Liver (tissue), 9 donors: ENCODE measurements around the gene NSUN4. TPM values are rescaled to one million over a fixed set of nuclear protein-coding genes. Genes with fewer than 3 reads are reported as not detected.

Experiments
- DNase-seq: peaks from one replicate; pipeline ENCODE4 v3.0.0-alpha.2; 2017; ENCODE audit warnings: low spot score
- H3K27ac ChIP-seq, 2 donors: one replicate each; pipeline ENCODE4 v1.7.0; 2013; ENCODE audit warnings: inconsistent platforms in 2 of 2, low read length in 2 of 2, control low read depth in 1 of 2, low read depth in 1 of 2, mild to moderate bottlenecking in 1 of 2
- H3K27me3 ChIP-seq, 4 donors: one replicate each; pipeline versions ENCODE4 v1.6.1 to v1.7.0; 2013; ENCODE audit warnings: low read length in 3 of 4, inconsistent platforms in 1 of 4, mild to moderate bottlenecking in 1 of 4, moderate library complexity in 1 of 4; ENCODE audit not compliant: control insufficient read depth in 4 of 4, insufficient read depth in 4 of 4
- H3K36me3 ChIP-seq, 4 donors: one replicate each; pipeline versions ENCODE4 v1.6.1 to v1.7.0; 2013; ENCODE audit warnings: low read length in 3 of 4, mild to moderate bottlenecking in 3 of 4, low read depth in 1 of 4, moderate library complexity in 1 of 4; ENCODE audit not compliant: control insufficient read depth in 4 of 4, insufficient read depth in 3 of 4
- H3K4me1 ChIP-seq, 4 donors: one replicate each; pipeline versions ENCODE4 v1.6.1 to v1.7.0; 2013; ENCODE audit warnings: low read length in 3 of 4, mild to moderate bottlenecking in 3 of 4, moderate library complexity in 1 of 4; ENCODE audit not compliant: control insufficient read depth in 4 of 4, insufficient read depth in 4 of 4
- H3K4me3 ChIP-seq, 3 donors: one replicate each; pipeline versions ENCODE4 v1.6.1 to v1.7.0; 2013; ENCODE audit warnings: low read length in 3 of 3, control low read depth in 1 of 3, low read depth in 1 of 3, mild to moderate bottlenecking in 1 of 3
- H3K9ac ChIP-seq, 2 donors: one replicate each; pipeline ENCODE4 v1.7.0; 2013; ENCODE audit warnings: low read length in 2 of 2, mild to moderate bottlenecking in 2 of 2, moderate library complexity in 2 of 2, control low read depth in 1 of 2, low read depth in 1 of 2
- H3K9me3 ChIP-seq, 4 donors: one replicate each; pipeline versions ENCODE4 v1.6.1 to v1.7.0; 2013; ENCODE audit warnings: low read length in 3 of 4; ENCODE audit not compliant: control insufficient read depth in 4 of 4
- EGR1 ChIP-seq, 2 donors: IDR thresholded peaks; 2 replicates each; pipeline ENCODE4 v1.6.1; 2016 to 2018; ENCODE audit warnings: antibody characterized with exemption in 2 of 2, low read depth in 2 of 2
- FOXA1 ChIP-seq: IDR thresholded peaks from 2 replicates; pipeline ENCODE4 v1.6.1; 2016; ENCODE audit warnings: antibody characterized with exemption
- FOXA2 ChIP-seq: IDR thresholded peaks from 2 replicates; pipeline ENCODE4 v1.6.1; 2016; ENCODE audit warnings: antibody characterized with exemption
- GABPA ChIP-seq, 2 donors: IDR thresholded peaks in 1 of 2; conservative IDR thresholded peaks in 1 of 2; 2 replicates each; pipeline ENCODE4 v1.6.1; 2016; ENCODE audit warnings: antibody characterized with exemption in 2 of 2, mild to moderate bottlenecking in 1 of 2, moderate library complexity in 1 of 2
- HNF4A ChIP-seq, 2 donors: conservative IDR thresholded peaks; 2 replicates each; pipeline ENCODE4 v1.6.1; 2016; ENCODE audit warnings: antibody characterized with exemption in 2 of 2, mild to moderate bottlenecking in 2 of 2
- HNF4G ChIP-seq: IDR thresholded peaks from 2 replicates; pipeline ENCODE4 v1.6.1; 2016; ENCODE audit warnings: antibody characterized with exemption
- JUND ChIP-seq, 2 donors: IDR thresholded peaks; 2 replicates each; pipeline ENCODE4 v1.6.1; 2016; ENCODE audit warnings: antibody characterized with exemption in 2 of 2
- NR2F2 ChIP-seq: IDR thresholded peaks from 2 replicates; pipeline ENCODE4 v1.6.1; 2016; ENCODE audit warnings: antibody characterized with exemption
- RAD21 ChIP-seq, 2 donors: IDR thresholded peaks; 2 replicates each; pipeline ENCODE4 v1.6.1; 2016; ENCODE audit warnings: antibody characterized with exemption in 2 of 2, mild to moderate bottlenecking in 2 of 2
- RXRA ChIP-seq, 2 donors: IDR thresholded peaks; 2 replicates each; pipeline ENCODE4 v1.6.1; 2017 to 2018; ENCODE audit warnings: antibody characterized with exemption in 2 of 2, mild to moderate bottlenecking in 1 of 2
- SP1 ChIP-seq: IDR thresholded peaks from 2 replicates; pipeline ENCODE4 v1.6.1; 2018; ENCODE audit warnings: antibody characterized with exemption, mild to moderate bottlenecking
- TAF1 ChIP-seq: conservative IDR thresholded peaks from 2 replicates; pipeline ENCODE4 v1.6.1; 2016; ENCODE audit warnings: antibody characterized with exemption, mild to moderate bottlenecking
- YY1 ChIP-seq: IDR thresholded peaks from 2 replicates; pipeline ENCODE4 v1.6.1; 2016; ENCODE audit warnings: antibody characterized with exemption, mild to moderate bottlenecking
- WGBS: extraction: QIAGEN DNeasy Blood & Tissue Kit; methylation state at CpG from one replicate; pipeline ENCODE4 v1.1.7; 2013; 5-methylcytosine and 5-hydroxymethylcytosine counted together
- polyA plus RNA-seq, 2 donors: library from polyadenylated mRNA; stranded (reverse) in 1 of 2; unstranded in 1 of 2; fragments of 200-250 nt in 1 of 2; fragments of >200 nt in 1 of 2; fragmentation: Nextera tagmentation in 1 of 2; extraction: Ambion mirVana in 1 of 2; gene quantifications; one replicate each; pipeline versions ENCODE4 v1.2.1 to v1.2.3, GENCODE V29; 2013 to 2015
- total RNA-seq, 2 donors: library from RNA; depleted of rRNA; stranded (reverse); fragments of >200 nt; gene quantifications; one replicate each; pipeline ENCODE4 v1.2.3, GENCODE V29; 2014
- TF ChIP-seq, protein P1 (sequence below): IDR thresholded peaks from 2 replicates; pipeline ENCODE4 v1.6.1; 2016; ENCODE audit warnings: antibody characterized with exemption, mild to moderate bottlenecking
- TF ChIP-seq, protein P2 (sequence below): IDR thresholded peaks from 2 replicates; pipeline ENCODE4 v1.6.1; 2016; ENCODE audit warnings: antibody characterized with exemption
- TF ChIP-seq, protein P3 (sequence below): fragments of 150-350 bp; IDR thresholded peaks from 2 replicates; pipeline ENCODE4 v1.5.1; 2017; ENCODE audit warnings: improper control_type of control experiment, low read depth, low read length; ENCODE audit not compliant: missing input control
- TF ChIP-seq, protein P4 (sequence below): IDR thresholded peaks from 2 replicates; pipeline ENCODE4 v1.6.1; 2016; ENCODE audit warnings: antibody characterized with exemption
- TF ChIP-seq, protein P5 (sequence below): IDR thresholded peaks from 2 replicates; pipeline ENCODE4 v1.6.1; 2016; ENCODE audit warnings: antibody characterized with exemption
- donor health status: healthy.
- donor health status: healthy.
- donor health status: healthy.
- donor health status: healthy.
- donor health status: healthy.

NSUN4 gene
- total and polyA plus RNA-seq, 4 donors: 7.0 to 17.2 (median 12.0) TPM

DNA sequence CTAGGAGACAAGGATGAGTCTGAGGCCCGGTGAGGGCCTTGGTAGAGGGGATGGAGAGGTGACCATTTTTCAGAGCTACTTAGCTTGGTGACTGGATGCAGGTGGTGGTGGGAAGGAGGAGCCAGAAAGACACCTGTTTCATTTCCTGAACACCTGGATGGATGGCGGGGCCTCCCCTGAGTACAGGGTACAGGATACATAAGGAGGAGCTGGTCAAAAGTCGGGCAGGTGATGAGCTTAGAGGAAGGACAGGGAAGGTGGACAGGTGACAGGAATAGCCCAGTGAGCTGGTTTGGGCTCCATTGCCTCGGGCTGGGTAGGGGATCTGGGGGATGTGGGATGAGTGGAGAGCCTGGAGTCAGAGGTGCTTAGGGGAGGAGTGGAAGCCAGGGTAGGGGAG lies 59.8 kb downstream of the NSUN4 start (continued):
- TF ChIP-seq HNF4A (conservative IDR thresholded peaks at IDR 0.05): no peak
- TF ChIP-seq TAF1: no peak
- no peak for TF ChIP-seq SP1
- TF ChIP-seq, protein P1, sequence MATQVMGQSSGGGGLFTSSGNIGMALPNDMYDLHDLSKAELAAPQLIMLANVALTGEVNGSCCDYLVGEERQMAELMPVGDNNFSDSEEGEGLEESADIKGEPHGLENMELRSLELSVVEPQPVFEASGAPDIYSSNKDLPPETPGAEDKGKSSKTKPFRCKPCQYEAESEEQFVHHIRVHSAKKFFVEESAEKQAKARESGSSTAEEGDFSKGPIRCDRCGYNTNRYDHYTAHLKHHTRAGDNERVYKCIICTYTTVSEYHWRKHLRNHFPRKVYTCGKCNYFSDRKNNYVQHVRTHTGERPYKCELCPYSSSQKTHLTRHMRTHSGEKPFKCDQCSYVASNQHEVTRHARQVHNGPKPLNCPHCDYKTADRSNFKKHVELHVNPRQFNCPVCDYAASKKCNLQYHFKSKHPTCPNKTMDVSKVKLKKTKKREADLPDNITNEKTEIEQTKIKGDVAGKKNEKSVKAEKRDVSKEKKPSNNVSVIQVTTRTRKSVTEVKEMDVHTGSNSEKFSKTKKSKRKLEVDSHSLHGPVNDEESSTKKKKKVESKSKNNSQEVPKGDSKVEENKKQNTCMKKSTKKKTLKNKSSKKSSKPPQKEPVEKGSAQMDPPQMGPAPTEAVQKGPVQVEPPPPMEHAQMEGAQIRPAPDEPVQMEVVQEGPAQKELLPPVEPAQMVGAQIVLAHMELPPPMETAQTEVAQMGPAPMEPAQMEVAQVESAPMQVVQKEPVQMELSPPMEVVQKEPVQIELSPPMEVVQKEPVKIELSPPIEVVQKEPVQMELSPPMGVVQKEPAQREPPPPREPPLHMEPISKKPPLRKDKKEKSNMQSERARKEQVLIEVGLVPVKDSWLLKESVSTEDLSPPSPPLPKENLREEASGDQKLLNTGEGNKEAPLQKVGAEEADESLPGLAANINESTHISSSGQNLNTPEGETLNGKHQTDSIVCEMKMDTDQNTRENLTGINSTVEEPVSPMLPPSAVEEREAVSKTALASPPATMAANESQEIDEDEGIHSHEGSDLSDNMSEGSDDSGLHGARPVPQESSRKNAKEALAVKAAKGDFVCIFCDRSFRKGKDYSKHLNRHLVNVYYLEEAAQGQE: no peak
- TF ChIP-seq EGR1 (IDR thresholded peaks at IDR 0.05; ENCODE audit: low read depth in 2 of 2): no peak
- TF ChIP-seq JUND (IDR thresholded peaks at IDR 0.05): no peak

DNA sequence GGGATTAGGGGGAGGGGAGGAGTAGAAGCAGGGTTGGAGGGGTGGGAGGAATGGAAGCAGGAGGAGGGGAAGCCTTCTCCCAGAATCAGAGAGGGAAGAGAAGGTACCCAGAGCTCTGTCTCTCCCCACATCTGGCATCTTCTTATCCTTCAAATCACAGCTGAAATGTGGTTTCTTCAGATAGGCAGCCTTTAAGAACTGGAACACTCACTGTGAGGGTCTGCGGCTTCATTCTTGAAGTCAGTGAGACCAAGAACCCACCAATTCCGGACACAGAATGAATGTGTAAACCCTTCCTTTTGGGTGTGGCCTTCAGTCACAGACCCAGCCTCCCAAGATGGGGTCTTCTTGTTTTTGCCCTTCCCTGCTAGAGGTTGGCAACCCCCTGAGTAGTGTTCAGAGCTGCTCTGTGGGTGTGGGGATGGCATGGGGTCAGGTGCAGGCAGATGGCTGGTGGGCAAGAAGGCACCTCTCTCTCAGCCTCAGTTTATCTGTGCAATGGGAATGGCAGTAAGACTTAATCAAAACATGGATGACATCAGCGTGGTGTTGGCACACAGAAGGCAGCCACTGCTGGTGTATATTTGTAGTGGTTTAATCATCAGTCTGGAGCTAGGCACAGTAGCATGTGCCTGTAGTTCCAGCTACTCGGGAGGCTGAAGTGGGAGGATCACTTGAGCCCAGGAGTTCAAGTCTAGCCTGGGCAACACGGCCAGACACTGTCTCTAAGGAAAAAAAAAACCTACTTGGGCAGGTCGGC lies 60.7 kb downstream of the NSUN4 start:
- WGBS: 62% methylated on average over 6 of the region's 6 CpGs

More for the DNA sequence above, 60.7 kb downstream of the NSUN4 start:
- no peak overlapping the region for H3K4me3 ChIP-seq
- H3K36me3 ChIP-seq: peaks cover 0 to 2% (median 0%) of the 10 kb centered on the region in 4 donors
- no peak overlapping the region for H3K27ac ChIP-seq
- no peaks in the 10 kb centered on the region for H3K9me3 ChIP-seq
- no peak for DNase-seq
- TF ChIP-seq, protein P2, sequence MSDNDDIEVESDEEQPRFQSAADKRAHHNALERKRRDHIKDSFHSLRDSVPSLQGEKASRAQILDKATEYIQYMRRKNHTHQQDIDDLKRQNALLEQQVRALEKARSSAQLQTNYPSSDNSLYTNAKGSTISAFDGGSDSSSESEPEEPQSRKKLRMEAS: no peak
- TF ChIP-seq, protein P3, sequence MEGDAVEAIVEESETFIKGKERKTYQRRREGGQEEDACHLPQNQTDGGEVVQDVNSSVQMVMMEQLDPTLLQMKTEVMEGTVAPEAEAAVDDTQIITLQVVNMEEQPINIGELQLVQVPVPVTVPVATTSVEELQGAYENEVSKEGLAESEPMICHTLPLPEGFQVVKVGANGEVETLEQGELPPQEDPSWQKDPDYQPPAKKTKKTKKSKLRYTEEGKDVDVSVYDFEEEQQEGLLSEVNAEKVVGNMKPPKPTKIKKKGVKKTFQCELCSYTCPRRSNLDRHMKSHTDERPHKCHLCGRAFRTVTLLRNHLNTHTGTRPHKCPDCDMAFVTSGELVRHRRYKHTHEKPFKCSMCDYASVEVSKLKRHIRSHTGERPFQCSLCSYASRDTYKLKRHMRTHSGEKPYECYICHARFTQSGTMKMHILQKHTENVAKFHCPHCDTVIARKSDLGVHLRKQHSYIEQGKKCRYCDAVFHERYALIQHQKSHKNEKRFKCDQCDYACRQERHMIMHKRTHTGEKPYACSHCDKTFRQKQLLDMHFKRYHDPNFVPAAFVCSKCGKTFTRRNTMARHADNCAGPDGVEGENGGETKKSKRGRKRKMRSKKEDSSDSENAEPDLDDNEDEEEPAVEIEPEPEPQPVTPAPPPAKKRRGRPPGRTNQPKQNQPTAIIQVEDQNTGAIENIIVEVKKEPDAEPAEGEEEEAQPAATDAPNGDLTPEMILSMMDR: no peak
- TF ChIP-seq RAD21 (IDR thresholded peaks at IDR 0.05): no peak
- no peak for TF ChIP-seq HNF4A (conservative IDR thresholded peaks at IDR 0.05)
- TF ChIP-seq TAF1: no peak
- no peak for TF ChIP-seq HNF4G
- TF ChIP-seq, protein P1: no peak
- no peak for TF ChIP-seq YY1
- no peak for TF ChIP-seq RXRA (IDR thresholded peaks at IDR 0.05)
- no peak for TF ChIP-seq EGR1 (IDR thresholded peaks at IDR 0.05; ENCODE audit: low read depth in 2 of 2)
- TF ChIP-seq FOXA2: no peak
- no peak for TF ChIP-seq JUND (IDR thresholded peaks at IDR 0.05)
- no peak for TF ChIP-seq GABPA (IDR thresholded peaks at IDR 0.05 in 1 of 2, conservative IDR thresholded peaks at IDR 0.05 in 1 of 2)
- no peak for TF ChIP-seq SP1
- no peak for TF ChIP-seq FOXA1
- TF ChIP-seq NR2F2: no peak
- TF ChIP-seq, protein P4, sequence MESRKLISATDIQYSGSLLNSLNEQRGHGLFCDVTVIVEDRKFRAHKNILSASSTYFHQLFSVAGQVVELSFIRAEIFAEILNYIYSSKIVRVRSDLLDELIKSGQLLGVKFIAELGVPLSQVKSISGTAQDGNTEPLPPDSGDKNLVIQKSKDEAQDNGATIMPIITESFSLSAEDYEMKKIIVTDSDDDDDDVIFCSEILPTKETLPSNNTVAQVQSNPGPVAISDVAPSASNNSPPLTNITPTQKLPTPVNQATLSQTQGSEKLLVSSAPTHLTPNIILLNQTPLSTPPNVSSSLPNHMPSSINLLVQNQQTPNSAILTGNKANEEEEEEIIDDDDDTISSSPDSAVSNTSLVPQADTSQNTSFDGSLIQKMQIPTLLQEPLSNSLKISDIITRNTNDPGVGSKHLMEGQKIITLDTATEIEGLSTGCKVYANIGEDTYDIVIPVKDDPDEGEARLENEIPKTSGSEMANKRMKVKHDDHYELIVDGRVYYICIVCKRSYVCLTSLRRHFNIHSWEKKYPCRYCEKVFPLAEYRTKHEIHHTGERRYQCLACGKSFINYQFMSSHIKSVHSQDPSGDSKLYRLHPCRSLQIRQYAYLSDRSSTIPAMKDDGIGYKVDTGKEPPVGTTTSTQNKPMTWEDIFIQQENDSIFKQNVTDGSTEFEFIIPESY: no peak
- TF ChIP-seq, protein P5, sequence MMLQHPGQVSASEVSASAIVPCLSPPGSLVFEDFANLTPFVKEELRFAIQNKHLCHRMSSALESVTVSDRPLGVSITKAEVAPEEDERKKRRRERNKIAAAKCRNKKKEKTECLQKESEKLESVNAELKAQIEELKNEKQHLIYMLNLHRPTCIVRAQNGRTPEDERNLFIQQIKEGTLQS: no peak
- H3K9ac ChIP-seq: no peak overlapping the region
- no peaks in the 10 kb centered on the region for H3K27me3 ChIP-seq
- peaks cover 3 to 18% (median 15%) of the 10 kb centered on the region in 4 donors for H3K4me1 ChIP-seq
